ENCODE measurements around the gene MADD.

GRCh38 chr11:47288066-47288465 lies 18.1 kb downstream of the MADD start:
- TF ChIP-seq POLR2AphosphoS5 (IDR thresholded peaks at IDR 0.05; ENCODE audit: low read depth, low read length): no peak
- TF ChIP-seq POLR2A (IDR thresholded peaks at IDR 0.05; ENCODE audit: low read depth, low read length): no peak
